Smooth muscle cell (in vitro differentiated cells): Measurements from ENCODE around the gene ABCC8. TPM values are rescaled to one million over a fixed set of nuclear protein-coding genes. Genes with fewer than 3 reads are reported as not detected.

Experiments
- DNase-seq: peaks from one replicate; lab custom pipeline; 2025; ENCODE audit not compliant: unreplicated experiment; lab: John Stamatoyannopoulos, UW
- H2AFZ ChIP-seq: fragments of 200-600 bp; sonication (generic); 2 replicates; pipeline ENCODE4 v1.6.0; 2016; ENCODE audit warnings: antibody characterized with exemption, low read depth, mild to moderate bottlenecking
- H3F3A ChIP-seq: fragments of 200-600 bp; sonication (generic); 2 replicates; pipeline ENCODE4 v1.6.0; 2017; ENCODE audit warnings: antibody characterized with exemption, low read depth
- H3K27ac ChIP-seq: fragments of 200-600 bp; sonication (generic); 2 replicates; pipeline ENCODE4 v1.5.1; 2016; ENCODE audit warnings: low read depth, mild to moderate bottlenecking
- H3K27me3 ChIP-seq: fragments of 200-600 bp; sonication (generic); 2 replicates; pipeline ENCODE4 v1.6.1; 2016; ENCODE audit warnings: low read depth, mild to moderate bottlenecking
- H3K36me3 ChIP-seq: fragments of 200-600 bp; sonication (generic); 2 replicates; pipeline ENCODE4 v1.5.1; 2016; ENCODE audit warnings: low read depth
- H3K4me1 ChIP-seq: fragments of 200-600 bp; sonication (generic); 2 replicates; pipeline ENCODE4 v1.5.1; 2016; ENCODE audit warnings: low read depth
- H3K4me2 ChIP-seq: fragments of 200-600 bp; sonication (generic); 2 replicates; pipeline ENCODE4 v1.6.0; 2016; ENCODE audit warnings: mild to moderate bottlenecking
- H3K4me3 ChIP-seq: fragments of 200-600 bp; sonication (generic); 2 replicates; pipeline ENCODE4 v1.5.1; 2016; ENCODE audit warnings: mild to moderate bottlenecking
- H3K79me2 ChIP-seq: fragments of 200-600 bp; sonication (generic); 2 replicates; pipeline ENCODE4 v1.6.0; 2016; ENCODE audit warnings: low read depth, mild to moderate bottlenecking
- H3K9ac ChIP-seq: fragments of 200-600 bp; sonication (generic); 2 replicates; pipeline ENCODE4 v1.6.0; 2016; ENCODE audit warnings: low read depth
- H3K9me3 ChIP-seq: fragments of 200-600 bp; sonication (generic); replicated peaks from 2 replicates; pipeline ENCODE4 v1.5.1; 2016; ENCODE audit warnings: low read depth
- H4K20me1 ChIP-seq: fragments of 200-600 bp; sonication (generic); 2 replicates; pipeline ENCODE4 v1.6.0; 2016; ENCODE audit warnings: low read depth
- WGBS: methylation state at CpG from one replicate; pipeline ENCODE4 v1.1.7; 2016; ENCODE audit warnings: low lambda C conversion rate; 5-methylcytosine and 5-hydroxymethylcytosine counted together
- polyA plus RNA-seq: library from polyadenylated mRNA; unstranded; fragments of >200 nt; fragmentation: Nextera tagmentation; extraction: Ambion mirVana; gene quantifications from 2 replicates; pipeline ENCODE4 v1.2.1, GENCODE V29; 2016
- total RNA-seq: library from RNA; depleted of rRNA; stranded (reverse); fragments of >200 nt; gene quantifications from 2 replicates; pipeline ENCODE4 v1.2.3, GENCODE V29; 2014
- TF ChIP-seq, protein P1 (sequence below): fragments of 200-600 bp; sonication (generic); IDR thresholded peaks from 2 replicates; pipeline ENCODE4 v1.5.1; 2017; ENCODE audit warnings: borderline replicate concordance, mild to moderate bottlenecking, antibody characterized with exemption; ENCODE audit not compliant: insufficient read depth, poor library complexity, severe bottlenecking

Gene ABCC8
- total and polyA plus RNA-seq, 2 experiments from 2014 or later: not detected

DNA sequence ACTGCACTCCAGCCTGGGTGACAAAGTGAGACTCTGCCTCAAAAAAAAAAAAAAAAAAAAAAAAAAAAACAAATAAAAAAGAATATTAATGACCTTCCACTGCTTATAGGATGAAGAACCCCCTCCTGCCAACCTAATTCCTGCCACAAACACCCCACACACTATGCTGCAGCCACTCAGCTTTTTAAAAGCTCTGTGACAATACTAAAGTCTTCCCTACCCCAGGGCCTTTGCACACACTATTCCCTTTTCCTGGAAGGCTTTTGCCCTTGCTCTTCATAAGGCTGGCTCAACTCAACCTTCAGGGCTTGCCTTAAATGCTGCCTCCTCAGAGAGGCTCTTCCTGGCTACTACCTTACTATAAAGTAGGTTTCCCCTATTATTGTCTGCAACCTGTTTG, 77.4 kb downstream of the ABCC8 start:
- Histone ChIP-seq H3K4me1 (no peaks in the 10 kb centered on the region), H3K4me2 (no peak overlapping the region), H3K27me3 (peaks cover 3% of the 10 kb centered on the region), H3K79me2 (no peaks in the 10 kb centered on the region), H3K4me3 (no peak overlapping the region), H3K9ac (no peak overlapping the region), H2AFZ (no peak overlapping the region), H4K20me1 (no peaks in the 10 kb centered on the region), H3K36me3 (no peaks in the 10 kb centered on the region), H3F3A (no peaks in the 10 kb centered on the region), H3K27ac (no peak overlapping the region), H3K9me3 (no peaks in the 10 kb centered on the region)
- TF ChIP-seq, protein P1, sequence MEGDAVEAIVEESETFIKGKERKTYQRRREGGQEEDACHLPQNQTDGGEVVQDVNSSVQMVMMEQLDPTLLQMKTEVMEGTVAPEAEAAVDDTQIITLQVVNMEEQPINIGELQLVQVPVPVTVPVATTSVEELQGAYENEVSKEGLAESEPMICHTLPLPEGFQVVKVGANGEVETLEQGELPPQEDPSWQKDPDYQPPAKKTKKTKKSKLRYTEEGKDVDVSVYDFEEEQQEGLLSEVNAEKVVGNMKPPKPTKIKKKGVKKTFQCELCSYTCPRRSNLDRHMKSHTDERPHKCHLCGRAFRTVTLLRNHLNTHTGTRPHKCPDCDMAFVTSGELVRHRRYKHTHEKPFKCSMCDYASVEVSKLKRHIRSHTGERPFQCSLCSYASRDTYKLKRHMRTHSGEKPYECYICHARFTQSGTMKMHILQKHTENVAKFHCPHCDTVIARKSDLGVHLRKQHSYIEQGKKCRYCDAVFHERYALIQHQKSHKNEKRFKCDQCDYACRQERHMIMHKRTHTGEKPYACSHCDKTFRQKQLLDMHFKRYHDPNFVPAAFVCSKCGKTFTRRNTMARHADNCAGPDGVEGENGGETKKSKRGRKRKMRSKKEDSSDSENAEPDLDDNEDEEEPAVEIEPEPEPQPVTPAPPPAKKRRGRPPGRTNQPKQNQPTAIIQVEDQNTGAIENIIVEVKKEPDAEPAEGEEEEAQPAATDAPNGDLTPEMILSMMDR: no peak
- DNase-seq: no peak

DNA sequence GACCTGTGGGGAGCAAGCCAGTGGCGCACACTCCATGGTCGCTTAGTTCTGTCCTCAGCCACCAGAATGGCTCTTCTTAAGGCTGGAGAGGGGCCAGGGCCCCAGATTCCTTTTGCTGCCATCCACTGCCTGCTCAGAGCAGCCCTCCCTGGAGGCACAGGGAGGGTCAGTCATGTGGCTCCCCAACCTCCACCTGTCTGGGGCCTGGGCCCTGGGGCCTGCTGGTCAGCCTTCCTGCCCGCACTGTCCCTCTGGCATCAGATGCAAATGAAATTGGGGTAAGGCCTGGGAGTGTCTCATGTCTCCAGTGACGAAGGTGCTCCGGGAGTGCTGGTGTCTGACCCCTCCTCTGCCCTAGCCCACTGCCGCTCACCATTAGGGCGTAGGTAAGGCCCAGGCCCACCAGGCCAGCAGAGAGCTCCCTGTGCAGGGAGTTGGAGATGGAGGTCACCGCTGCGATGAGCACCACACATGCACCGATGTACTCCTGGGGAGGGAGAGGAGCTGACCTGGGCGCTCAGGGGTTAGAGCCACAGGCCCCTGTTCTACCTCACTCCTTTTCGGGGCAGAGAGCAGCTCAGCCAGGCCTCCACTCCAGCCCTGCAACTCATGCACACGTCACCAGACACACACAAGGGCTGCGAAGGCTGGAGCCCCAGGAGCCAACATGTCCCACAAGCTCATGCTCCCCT, 79.2 kb downstream of the ABCC8 start:
- H3K4me1 ChIP-seq: no peaks in the 10 kb centered on the region
- TF ChIP-seq, protein P1: no peak
- 93% methylated on average over 14 of the region's 14 CpGs for WGBS
- H3K27me3 ChIP-seq: peaks cover 3% of the 10 kb centered on the region
- no peak for DNase-seq
- H3K36me3 ChIP-seq: no peaks in the 10 kb centered on the region
- no peak overlapping the region for H3K4me2 ChIP-seq
- no peak overlapping the region for H2AFZ ChIP-seq
- no peak overlapping the region for H3K27ac ChIP-seq
- no peaks in the 10 kb centered on the region for H4K20me1 ChIP-seq
- H3K4me3 ChIP-seq: no peak overlapping the region
- no peaks in the 10 kb centered on the region for H3F3A ChIP-seq
- H3K79me2 ChIP-seq: no peaks in the 10 kb centered on the region
- H3K9me3 ChIP-seq: no peaks in the 10 kb centered on the region
- no peak overlapping the region for H3K9ac ChIP-seq

DNA sequence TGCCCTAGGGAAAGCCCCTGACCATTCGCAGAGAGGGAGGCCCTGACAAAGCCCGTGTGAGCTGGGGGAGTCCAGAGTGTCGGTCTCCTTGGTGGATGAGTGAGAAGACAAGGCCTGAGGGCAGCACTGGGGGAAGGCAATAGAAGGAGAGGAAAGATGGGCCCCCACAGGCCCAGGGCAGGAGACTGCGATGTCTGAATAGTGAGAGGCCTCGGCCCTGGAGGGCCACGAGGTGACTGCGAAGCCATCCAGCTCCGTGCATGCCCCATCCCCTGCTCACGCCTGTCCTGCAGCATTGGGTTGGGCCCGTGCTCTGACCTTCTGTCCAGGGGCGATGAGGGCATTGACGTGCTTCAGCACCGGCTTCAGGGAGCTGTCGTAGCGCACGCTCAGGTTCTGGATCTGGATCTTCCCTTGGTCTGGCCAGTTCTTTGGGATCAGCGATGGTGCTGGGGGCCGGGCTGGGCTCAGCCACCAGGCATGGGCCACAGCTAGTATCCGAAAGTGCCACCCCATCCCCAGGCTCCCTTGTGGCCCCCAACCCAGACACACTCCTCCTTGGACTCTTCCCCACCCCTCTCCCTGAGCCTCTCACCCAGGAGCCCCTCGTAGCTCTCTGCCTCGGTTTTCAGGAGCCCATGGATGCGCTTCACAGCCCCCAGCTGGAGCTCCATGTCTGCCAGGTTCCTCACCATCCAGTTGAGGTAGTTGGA, 79.9 kb downstream of the ABCC8 start:
- Histone ChIP-seq H3K9ac (no peak overlapping the region), H3K4me1 (no peaks in the 10 kb centered on the region), H3K4me3 (no peak overlapping the region), H3K27me3 (peaks cover 3% of the 10 kb centered on the region), H3F3A (no peaks in the 10 kb centered on the region), H3K9me3 (no peaks in the 10 kb centered on the region), H3K79me2 (no peaks in the 10 kb centered on the region), H3K27ac (no peak overlapping the region), H3K4me2 (no peak overlapping the region), H4K20me1 (no peaks in the 10 kb centered on the region), H2AFZ (no peak overlapping the region), H3K36me3 (no peaks in the 10 kb centered on the region)
- no peak for DNase-seq
- TF ChIP-seq, protein P1: no peak
- WGBS: 93% methylated on average over 20 of the region's 22 CpGs

DNA sequence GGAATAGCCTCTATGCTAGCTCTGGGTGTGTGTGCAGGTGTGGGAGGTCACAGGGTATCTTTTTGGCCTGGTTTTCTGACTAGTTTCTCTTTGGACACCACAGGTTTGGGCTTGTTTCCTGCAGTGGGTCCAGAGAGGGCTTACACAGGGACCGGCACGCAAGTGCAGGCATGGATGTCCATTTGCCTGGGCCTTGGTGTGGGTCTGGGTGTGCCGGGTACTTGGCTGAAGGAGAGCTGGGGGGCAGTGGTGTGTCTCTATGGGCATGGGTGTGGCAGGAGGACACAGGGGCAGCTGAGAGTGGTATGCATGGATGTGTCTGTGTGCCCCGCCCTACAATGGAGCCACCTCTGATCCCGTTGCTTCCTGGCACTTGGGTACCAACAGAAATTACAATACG, 80.7 kb downstream of the ABCC8 start:
- Histone ChIP-seq H2AFZ (no peak overlapping the region), H3K9ac (no peak overlapping the region), H3K27ac (no peak overlapping the region), H3K79me2 (no peaks in the 10 kb centered on the region), H4K20me1 (no peaks in the 10 kb centered on the region), H3K4me1 (no peaks in the 10 kb centered on the region), H3K4me3 (no peak overlapping the region), H3F3A (no peaks in the 10 kb centered on the region), H3K4me2 (no peak overlapping the region), H3K9me3 (no peaks in the 10 kb centered on the region), H3K36me3 (no peaks in the 10 kb centered on the region), H3K27me3 (peaks cover 8% of the 10 kb centered on the region)
- TF ChIP-seq, protein P1: no peak
- whole genome bisulfite sequencing: 96% methylated on average over 6 of the region's 6 CpGs
- no peak for DNase-seq
